Mucosa of rectum (tissue), 2 donors: ENCODE measurements around the gene BMPR2.
A peak's percentile ranks its signal among the peaks of the same experiment; 100 is the strongest.
"Not testable (repeated sequence)": the region's sequence is repeated elsewhere in the genome, so short reads cannot be mapped to it uniquely, and the experiment has no call there.

ENCODE experiments used
- H3K27ac ChIP-seq, 2 donors: one replicate each; pipeline ENCODE4 v1.7.0; 2013; ENCODE audit warnings: inconsistent platforms in 2 of 2, low read depth in 2 of 2, low read length in 2 of 2
- H3K27me3 ChIP-seq, 2 donors: one replicate each; pipeline ENCODE4 v1.7.0; 2013; ENCODE audit warnings: low read length in 2 of 2; ENCODE audit not compliant: control insufficient read depth in 2 of 2, insufficient read depth in 2 of 2
- H3K36me3 ChIP-seq, 2 donors: one replicate each; pipeline ENCODE4 v1.7.0; 2013; ENCODE audit warnings: low read length in 2 of 2; ENCODE audit not compliant: control insufficient read depth in 2 of 2, insufficient read depth in 2 of 2
- H3K4me1 ChIP-seq, 2 donors: one replicate each; pipeline ENCODE4 v1.7.0; 2013; ENCODE audit warnings: low read length in 2 of 2, mild to moderate bottlenecking in 1 of 2; ENCODE audit not compliant: control insufficient read depth in 2 of 2, insufficient read depth in 2 of 2
- H3K4me3 ChIP-seq, 2 donors: one replicate each; pipeline ENCODE4 v1.7.0; 2013; ENCODE audit warnings: low read length in 2 of 2
- H3K9ac ChIP-seq, 2 donors: one replicate each; pipeline ENCODE4 v1.7.0; 2013; ENCODE audit warnings: low read length in 2 of 2, low read depth in 1 of 2, mild to moderate bottlenecking in 1 of 2
- H3K9me3 ChIP-seq, 2 donors: one replicate each; pipeline ENCODE4 v1.7.0; 2013; ENCODE audit warnings: low read length in 2 of 2; ENCODE audit not compliant: control insufficient read depth in 2 of 2
- donor health status: healthy.
- donor health status: Normal muscosa, but diverticular disease.

The BMPR2 gene

DNA sequence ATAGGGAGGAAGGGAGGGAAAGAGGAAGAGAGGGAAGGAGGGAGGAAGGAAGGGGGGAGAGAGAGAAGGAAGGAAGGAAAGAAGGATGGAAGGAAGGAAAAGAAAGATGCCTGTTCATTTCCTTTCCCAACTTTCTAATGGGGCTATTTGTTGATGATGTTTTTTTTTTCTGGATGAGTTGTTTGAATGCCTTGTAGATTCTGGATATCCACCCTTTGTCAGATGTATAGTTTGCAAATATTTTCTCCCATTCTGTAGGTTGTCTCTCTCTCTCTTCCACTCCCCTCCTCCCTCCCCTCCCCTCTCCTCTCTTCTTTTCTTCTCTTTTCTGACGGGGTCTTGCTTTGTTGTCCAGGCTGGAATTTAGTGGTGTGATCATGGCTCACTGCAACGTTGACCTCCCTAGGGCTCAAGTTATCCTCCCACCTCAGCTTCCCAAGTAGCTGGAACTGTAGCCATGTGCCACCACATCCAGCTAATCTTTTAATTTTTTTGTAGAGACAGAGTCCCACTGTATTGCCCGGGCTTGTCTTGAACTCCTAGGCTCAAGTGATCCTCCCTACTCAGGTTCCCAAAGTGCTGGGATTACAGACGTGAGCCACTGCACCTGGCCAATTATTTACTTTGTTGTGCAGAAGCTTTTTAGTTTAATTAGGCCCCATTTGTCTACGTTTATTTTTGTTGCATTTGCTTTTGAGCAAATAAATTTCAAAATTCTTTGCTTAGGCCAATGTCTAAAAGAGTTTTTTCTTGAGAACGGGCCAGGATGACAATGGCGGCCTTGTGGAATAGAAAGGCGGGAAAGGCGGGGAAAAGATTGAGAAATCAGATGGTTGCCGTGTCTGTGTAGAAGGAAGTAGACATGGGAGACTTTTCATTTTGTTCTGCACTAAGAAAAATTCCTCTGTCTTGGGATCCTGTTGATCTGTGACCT is 201.4 kb downstream of the BMPR2 start:
- Histone ChIP-seq H3K9me3 (no peaks in the 10 kb centered on the region), H3K4me1 (no peaks in the 10 kb centered on the region), H3K36me3 (no peaks in the 10 kb centered on the region), H3K9ac (no peak overlapping the region), H3K4me3 (no peak overlapping the region), H3K27ac (no peak overlapping the region), H3K27me3 (no peaks in the 10 kb centered on the region)

DNA sequence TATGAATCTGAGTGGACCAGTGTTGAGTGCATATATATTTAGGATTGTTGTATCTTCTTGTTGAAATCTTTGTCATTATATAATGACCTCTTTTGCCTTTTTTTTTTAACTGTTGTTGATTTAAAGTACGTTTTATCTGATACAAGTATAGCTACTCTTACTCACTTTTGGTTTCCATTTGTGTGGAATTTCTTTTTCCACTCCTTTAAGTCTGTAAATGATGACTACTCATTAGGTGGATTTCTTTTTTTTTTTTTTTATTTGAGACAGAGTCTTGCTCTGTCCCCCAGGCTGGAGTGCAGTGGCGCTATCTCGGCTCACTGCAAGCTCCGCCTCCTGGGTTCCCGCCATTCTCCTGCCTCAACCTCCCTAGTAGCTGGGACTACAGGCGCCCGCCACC is 206.7 kb downstream of the BMPR2 start:
- H3K27me3 ChIP-seq, H3K4me1 ChIP-seq, H3K36me3 ChIP-seq, H3K9ac ChIP-seq, H3K9me3 ChIP-seq, H3K27ac ChIP-seq, H3K4me3 ChIP-seq: not testable (repeated sequence)

DNA sequence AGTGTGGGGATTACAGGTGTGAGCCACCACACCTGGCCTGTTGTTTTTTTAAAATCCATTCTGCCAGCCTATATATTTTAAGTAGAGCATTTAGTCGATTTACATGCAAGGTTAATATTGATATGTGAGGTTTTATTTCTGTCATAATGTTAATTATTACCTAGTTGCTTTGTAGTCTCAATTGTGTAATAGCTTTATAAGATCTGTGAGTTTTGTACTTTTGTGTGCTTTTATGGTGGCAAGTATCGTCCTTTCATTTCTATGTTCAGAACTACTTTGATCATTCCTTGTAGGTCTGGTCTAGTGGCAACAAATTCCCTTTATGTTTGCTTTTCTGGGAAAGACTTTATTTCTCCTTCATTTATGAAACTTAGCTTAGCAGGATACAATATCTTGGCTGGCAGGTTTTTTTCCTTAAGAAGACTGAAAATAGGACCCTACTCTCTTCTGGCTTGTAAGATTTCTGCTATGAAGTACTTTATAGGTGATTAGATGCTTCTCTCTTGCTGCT is 207.6 kb downstream of the BMPR2 start:
- no peaks in the 10 kb centered on the region for H3K9me3 ChIP-seq
- no peaks in the 10 kb centered on the region for H3K36me3 ChIP-seq
- H3K4me1 ChIP-seq = peaks cover 1 to 5% of the 10 kb centered on the region in 2 donors
- no peak overlapping the region for H3K4me3 ChIP-seq
- H3K9ac ChIP-seq = no peak overlapping the region
- peak overlapping the region; percentile 27 to 32 for H3K27ac ChIP-seq
- no peaks in the 10 kb centered on the region for H3K27me3 ChIP-seq

DNA sequence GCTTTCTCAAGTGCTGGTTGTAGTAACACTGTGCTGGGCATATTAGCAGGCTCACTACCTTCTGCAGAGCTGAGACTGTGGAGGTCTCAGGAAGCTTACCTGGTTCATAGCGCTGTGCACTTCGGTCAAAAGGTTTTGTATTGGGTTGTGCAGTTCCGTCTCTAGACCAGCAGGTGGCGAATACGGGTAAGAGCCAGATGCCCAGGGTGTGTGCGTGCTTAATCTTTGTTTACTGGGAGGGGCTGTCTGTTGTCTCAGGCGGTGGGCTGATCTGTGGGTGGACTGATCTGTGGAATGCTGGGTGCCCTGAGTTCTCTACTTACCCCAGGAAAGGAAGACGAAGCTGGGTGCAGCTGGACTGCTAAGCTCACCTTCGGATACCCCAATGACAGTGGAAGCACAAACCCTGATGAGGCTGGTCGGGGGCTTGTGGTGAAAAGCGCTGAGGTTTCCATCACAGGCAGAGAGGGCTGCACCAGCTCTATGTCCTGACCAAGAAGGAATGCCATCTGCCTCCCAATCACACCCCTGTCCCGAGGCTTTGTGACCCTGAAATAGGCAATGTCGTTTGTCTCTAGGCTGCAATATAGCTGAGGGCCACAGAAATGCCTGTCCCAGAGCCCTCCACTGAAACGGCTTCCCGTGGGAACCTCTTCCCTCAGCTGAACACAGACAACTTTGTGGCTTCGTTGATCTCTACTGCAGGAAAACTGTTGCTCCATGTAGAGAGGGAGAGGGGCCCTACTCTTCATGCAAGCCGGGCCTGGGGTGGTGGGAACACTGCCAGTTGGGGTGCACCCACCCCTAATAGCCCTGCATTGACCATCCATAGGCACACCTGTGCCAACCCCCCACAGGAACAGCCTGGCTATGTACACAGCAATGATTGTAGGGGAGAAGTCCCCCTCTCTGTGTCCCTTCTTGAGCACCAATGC is 212.8 kb downstream of the BMPR2 start:
- H3K27ac ChIP-seq = no peak overlapping the region
- H3K9ac ChIP-seq = peak overlapping the region; percentile 9 to 14
- H3K4me1 ChIP-seq = peaks cover 5 to 11% of the 10 kb centered on the region in 2 donors
- no peaks in the 10 kb centered on the region for H3K9me3 ChIP-seq
- H3K4me3 ChIP-seq = peak overlapping the region; percentile 41 to 55
- no peaks in the 10 kb centered on the region for H3K27me3 ChIP-seq
- no peaks in the 10 kb centered on the region for H3K36me3 ChIP-seq

DNA sequence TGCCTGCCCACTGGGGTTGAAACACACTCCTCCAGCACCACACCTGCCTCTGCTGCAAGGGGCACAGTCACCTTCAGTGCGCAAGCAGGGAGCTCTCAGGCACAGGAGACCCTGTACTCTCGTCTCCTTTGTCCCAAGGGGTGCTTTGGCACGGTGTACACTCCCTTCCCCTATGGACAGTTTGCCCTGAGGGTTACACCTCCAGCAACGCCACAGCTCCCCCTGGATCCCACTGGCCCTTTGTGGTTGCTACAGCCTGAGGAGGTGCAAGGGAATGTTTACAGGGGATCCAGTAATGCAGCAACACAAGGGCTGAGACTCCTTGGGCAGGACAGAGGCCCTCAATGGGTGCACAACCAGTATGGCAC is 213.4 kb downstream of the BMPR2 start:
- H3K36me3 ChIP-seq = no peaks in the 10 kb centered on the region
- H3K4me1 ChIP-seq = peaks cover 5 to 11% of the 10 kb centered on the region in 2 donors
- no peaks in the 10 kb centered on the region for H3K27me3 ChIP-seq
- H3K9me3 ChIP-seq = no peaks in the 10 kb centered on the region
- no peak overlapping the region for H3K9ac ChIP-seq
- H3K4me3 ChIP-seq = no peak overlapping the region
- no peak overlapping the region for H3K27ac ChIP-seq

DNA sequence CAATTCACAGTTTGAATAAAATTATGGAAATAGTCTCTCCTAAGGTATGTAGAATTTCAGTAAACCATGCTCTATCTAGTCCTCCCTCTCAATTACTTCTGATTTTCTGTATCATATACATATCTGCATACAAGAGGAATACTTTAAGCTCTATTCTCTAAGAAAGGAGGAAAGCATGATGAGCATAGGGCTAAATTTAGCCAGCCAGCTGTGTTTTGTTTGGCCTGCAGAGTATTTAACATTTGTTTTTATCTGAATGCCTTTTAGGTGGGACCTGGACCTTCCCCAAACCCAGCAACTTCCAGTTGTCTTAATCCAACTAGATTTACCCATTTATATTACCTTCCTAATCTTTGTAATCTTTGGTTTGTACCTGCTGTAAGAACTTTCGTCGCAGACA is 216.4 kb downstream of the BMPR2 start:
- H3K9ac ChIP-seq = no peak overlapping the region
- no peak overlapping the region for H3K4me3 ChIP-seq
- H3K27me3 ChIP-seq = no peaks in the 10 kb centered on the region
- no peaks in the 10 kb centered on the region for H3K36me3 ChIP-seq
- no peaks in the 10 kb centered on the region for H3K9me3 ChIP-seq
- H3K4me1 ChIP-seq = peaks cover 5 to 11% of the 10 kb centered on the region in 2 donors
- H3K27ac ChIP-seq = no peak overlapping the region

DNA sequence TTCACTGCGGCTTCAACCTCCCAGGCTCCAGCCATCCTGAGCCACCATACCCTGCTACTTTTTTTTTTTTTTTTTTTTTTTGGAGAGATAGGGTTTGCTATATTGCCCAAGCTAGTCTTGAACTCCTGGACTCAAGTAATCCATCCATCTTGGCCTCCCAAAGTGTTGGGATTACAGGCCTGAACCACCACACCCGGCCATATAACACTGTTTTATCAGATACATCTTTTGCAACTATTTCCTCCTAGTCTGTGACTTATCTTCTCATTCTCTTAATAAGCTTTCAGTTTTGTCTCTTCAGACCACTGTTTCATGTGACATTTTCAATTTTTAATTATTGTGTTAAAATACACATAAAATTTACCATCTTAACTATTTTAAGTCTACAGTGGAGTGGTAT is 223.0 kb downstream of the BMPR2 start:
- no peak overlapping the region for H3K4me3 ChIP-seq
- H3K36me3 ChIP-seq = no peaks in the 10 kb centered on the region
- H3K9ac ChIP-seq = no peak overlapping the region
- H3K27me3 ChIP-seq = no peaks in the 10 kb centered on the region
- no peak overlapping the region for H3K27ac ChIP-seq
- H3K9me3 ChIP-seq = no peaks in the 10 kb centered on the region
- peaks cover 0 to 5% of the 10 kb centered on the region in 2 donors for H3K4me1 ChIP-seq

DNA sequence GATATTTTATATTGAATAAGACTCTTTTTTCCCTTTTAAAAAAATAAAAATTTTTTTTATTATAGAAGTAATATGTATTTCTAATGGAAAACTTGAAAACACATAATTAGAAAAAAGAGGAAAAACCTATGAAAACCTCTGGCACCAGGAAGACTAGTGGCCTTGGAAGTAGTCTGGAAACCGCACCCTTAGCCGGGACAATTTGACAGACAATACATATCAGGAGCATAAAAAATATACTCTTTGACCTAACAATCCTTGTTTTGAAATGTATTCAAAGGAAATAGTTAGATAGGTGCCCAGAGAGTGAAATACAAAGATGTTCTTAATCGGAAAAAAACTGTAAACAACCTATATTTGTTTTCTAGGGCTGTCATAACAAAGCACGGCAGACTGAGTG is 223.8 kb downstream of the BMPR2 start:
- no peaks in the 10 kb centered on the region for H3K36me3 ChIP-seq
- H3K4me1 ChIP-seq = peaks cover 0 to 5% of the 10 kb centered on the region in 2 donors
- H3K4me3 ChIP-seq = no peak overlapping the region
- H3K27ac ChIP-seq = no peak overlapping the region
- no peaks in the 10 kb centered on the region for H3K27me3 ChIP-seq
- H3K9ac ChIP-seq = no peak overlapping the region
- H3K9me3 ChIP-seq = no peaks in the 10 kb centered on the region

DNA sequence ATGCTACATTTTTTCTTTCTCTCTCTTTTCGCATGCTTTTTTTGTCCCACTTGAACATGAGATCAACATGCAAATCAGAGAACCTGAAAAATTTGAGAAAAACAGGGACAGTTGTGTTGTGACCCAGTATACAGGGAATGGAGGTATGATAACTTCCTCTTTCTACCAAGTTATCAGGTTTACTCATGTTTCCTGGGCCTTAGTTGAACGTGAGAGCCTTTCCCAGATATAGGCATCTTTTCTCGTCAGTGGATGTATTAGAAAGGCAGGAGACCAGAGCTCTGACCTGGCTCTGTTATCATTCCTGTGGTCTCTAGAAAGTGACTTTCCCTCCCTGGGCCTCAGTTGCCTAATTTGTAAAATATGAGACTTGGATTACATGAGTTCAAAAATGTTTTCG is 228.6 kb downstream of the BMPR2 start:
- H3K4me3 ChIP-seq = no peak overlapping the region
- H3K27me3 ChIP-seq = no peaks in the 10 kb centered on the region
- H3K36me3 ChIP-seq = no peaks in the 10 kb centered on the region
- H3K9me3 ChIP-seq = no peaks in the 10 kb centered on the region
- H3K4me1 ChIP-seq = peaks cover 5 to 7% of the 10 kb centered on the region in 2 donors
- no peak overlapping the region for H3K27ac ChIP-seq
- no peak overlapping the region for H3K9ac ChIP-seq

DNA sequence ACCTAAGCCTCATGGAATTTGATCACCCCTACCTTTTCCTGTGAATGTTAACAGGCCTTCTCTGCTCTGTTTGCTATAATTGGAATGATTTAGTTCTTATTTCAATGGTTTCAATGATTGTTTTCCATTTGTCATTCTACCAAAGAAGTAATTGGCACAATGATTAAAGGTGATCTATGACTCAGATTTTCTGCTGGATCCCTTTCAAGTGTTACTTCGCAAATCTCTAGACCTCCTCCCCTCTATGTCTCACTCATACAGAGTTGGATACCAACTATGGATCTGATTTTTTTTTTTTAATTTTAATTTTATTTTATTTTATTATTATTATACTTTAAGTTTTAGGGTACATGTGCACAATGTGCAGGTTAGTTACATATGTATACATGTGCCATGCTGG is 229.0 kb downstream of the BMPR2 start:
- Histone ChIP-seq H3K4me3 (no peak overlapping the region), H3K9ac (no peak overlapping the region), H3K27me3 (no peaks in the 10 kb centered on the region), H3K9me3 (no peaks in the 10 kb centered on the region), H3K27ac (no peak overlapping the region), H3K36me3 (no peaks in the 10 kb centered on the region), H3K4me1 (peaks cover 5% of the 10 kb centered on the region in 2 donors)
